Peyer's patch (tissue), 4 donors: ENCODE data around the gene ARF4.

ENCODE experiments used
- POLR2A ChIP-seq, 2 donors: fragments of 450-650 bp; IDR thresholded peaks; one replicate each; pipeline ENCODE4 v1.5.1; 2017; ENCODE audit warnings: antibody characterized with exemption in 2 of 2, mild to moderate bottlenecking in 2 of 2, moderate library complexity in 2 of 2
- TF ChIP-seq, protein P1 (sequence below), 6 experiments: fragments of 450-650 bp in 4 of 6; fragments of 200-600 bp in 2 of 6; sonication (generic) in 1 of 6; IDR thresholded peaks; one replicate each; pipeline ENCODE4 v1.5.1; 2017 to 2019; ENCODE audit warnings: antibody characterized with exemption in 6 of 6, mild to moderate bottlenecking in 3 of 6, moderate library complexity in 1 of 6

DNA sequence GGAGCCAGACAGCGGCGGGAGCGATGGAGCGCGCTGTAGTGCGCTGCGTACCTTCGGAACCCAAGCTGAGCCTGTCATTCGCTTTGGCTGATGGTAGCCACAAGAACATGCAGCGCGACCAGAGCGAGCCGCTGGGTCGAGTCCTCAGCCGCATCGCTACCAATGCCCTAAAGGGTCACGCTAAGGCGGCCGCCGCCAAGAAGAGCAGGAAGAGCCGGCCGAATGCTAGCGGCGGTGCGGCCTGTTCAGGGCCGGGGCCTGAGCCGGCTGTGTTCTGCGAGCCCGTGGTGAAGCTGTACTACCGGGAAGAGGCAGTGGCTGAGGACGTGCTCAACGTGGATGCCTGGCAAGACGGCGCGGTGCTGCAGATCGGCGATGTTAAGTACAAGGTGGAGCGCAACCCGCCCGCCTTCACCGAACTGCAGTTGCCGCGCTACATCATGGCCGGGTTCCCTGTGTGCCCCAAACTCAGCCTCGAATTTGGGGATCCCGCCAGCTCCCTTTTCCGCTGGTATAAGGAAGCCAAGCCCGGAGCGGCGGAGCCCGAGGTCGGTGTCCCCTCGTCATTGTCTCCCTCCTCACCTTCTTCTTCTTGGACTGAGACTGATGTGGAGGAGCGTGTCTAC lies 40.6 kb downstream of the ARF4 start:
- TF ChIP-seq, protein P1, sequence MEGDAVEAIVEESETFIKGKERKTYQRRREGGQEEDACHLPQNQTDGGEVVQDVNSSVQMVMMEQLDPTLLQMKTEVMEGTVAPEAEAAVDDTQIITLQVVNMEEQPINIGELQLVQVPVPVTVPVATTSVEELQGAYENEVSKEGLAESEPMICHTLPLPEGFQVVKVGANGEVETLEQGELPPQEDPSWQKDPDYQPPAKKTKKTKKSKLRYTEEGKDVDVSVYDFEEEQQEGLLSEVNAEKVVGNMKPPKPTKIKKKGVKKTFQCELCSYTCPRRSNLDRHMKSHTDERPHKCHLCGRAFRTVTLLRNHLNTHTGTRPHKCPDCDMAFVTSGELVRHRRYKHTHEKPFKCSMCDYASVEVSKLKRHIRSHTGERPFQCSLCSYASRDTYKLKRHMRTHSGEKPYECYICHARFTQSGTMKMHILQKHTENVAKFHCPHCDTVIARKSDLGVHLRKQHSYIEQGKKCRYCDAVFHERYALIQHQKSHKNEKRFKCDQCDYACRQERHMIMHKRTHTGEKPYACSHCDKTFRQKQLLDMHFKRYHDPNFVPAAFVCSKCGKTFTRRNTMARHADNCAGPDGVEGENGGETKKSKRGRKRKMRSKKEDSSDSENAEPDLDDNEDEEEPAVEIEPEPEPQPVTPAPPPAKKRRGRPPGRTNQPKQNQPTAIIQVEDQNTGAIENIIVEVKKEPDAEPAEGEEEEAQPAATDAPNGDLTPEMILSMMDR (IDR thresholded peaks at IDR 0.05), result no peak
- no peak for TF ChIP-seq POLR2A (IDR thresholded peaks at IDR 0.05)
